K562 (cell line): Measurements from ENCODE around the gene CHRDL2. TPM values are rescaled to one million over a fixed set of nuclear protein-coding genes. Genes with fewer than 3 reads are reported as not detected.

Experiments used
- CEBPG ChIP-seq, 3 experiments: fragments of 200-800 bp in 1 of 3; sonication (Bioruptor generic) in 1 of 3; sonication (generic) in 1 of 3; formaldehyde crosslinking in 1 of 3; IDR thresholded peaks in 2 of 3; conservative IDR thresholded peaks in 1 of 3; 2 replicates each; pipeline versions ENCODE4 v1.6.1 to v1.8.0; 2016 to 2022; ENCODE audit warnings: missing compliant biosample characterization in 2 of 3, missing genetic modification characterization in 2 of 3, mild to moderate bottlenecking in 1 of 3, missing genetic modification reagents in 1 of 3
- CREBBP ChIP-seq: IDR thresholded peaks from one replicate; pipeline ENCODE4 v1.6.1; 2012; ENCODE audit warnings: low read depth, mild to moderate bottlenecking, control low read depth, inconsistent platforms, low read length
- EP300 ChIP-seq: IDR thresholded peaks from 2 replicates; pipeline ENCODE4 v1.6.1; 2012; ENCODE audit warnings: low read length, improper control_type of control experiment
- EZH2 ChIP-seq: IDR thresholded peaks from 2 replicates; pipeline ENCODE4 v1.6.1; 2012; ENCODE audit warnings: low read depth, mild to moderate bottlenecking, inconsistent platforms, low read length, borderline replicate concordance
- FUS ChIP-seq: fragments of 200-400 bp; formaldehyde crosslinking; optimal IDR thresholded peaks from 2 replicates; pipeline ENCODE3; 2017; ENCODE audit warnings: low read depth, low read length
- HMG20B ChIP-seq: fragments of 250-450 bp; sonication (Bioruptor Pico); IDR thresholded peaks from 2 replicates; pipeline ENCODE4 v1.5.0; 2021; ENCODE audit warnings: mild to moderate bottlenecking
- KLF16 ChIP-seq: IDR thresholded peaks from 2 replicates; pipeline ENCODE4 v1.6.1; 2016; ENCODE audit warnings: antibody characterized with exemption
- POU5F1 ChIP-seq: fragments of 150-350 bp; IDR thresholded peaks from 2 replicates; pipeline ENCODE4 v1.6.1; 2014; ENCODE audit warnings: borderline replicate concordance, low read length, low read depth, mild to moderate bottlenecking; ENCODE audit not compliant: partially characterized antibody
- REST ChIP-seq, 2 experiments: fragments of 450-650 bp; formaldehyde crosslinking in 1 of 2; IDR thresholded peaks; 2 replicates each; pipeline versions ENCODE4 v1.4.0 to v1.6.1; 2014 to 2020; ENCODE audit warnings: mild to moderate bottlenecking in 2 of 2, borderline replicate concordance in 1 of 2, low read depth in 1 of 2
- SMC3 ChIP-seq: conservative IDR thresholded peaks from 2 replicates; pipeline ENCODE4 v1.6.1; 2011; ENCODE audit warnings: low read depth, low read length, improper control_type of control experiment; ENCODE audit not compliant: insufficient read depth
- SPI1 ChIP-seq: IDR thresholded peaks from 2 replicates; pipeline ENCODE4 v1.6.1; 2011; ENCODE audit warnings: low read depth, low read length, control low read depth, borderline replicate concordance
- U2AF1 ChIP-seq: fragments of 200-400 bp; formaldehyde crosslinking; optimal IDR thresholded peaks from 2 replicates; pipeline ENCODE3; 2017; ENCODE audit warnings: mild to moderate bottlenecking, low read depth, low read length, moderate library complexity
- polyA plus RNA-seq, 8 experiments: library from polyadenylated mRNA; depleted of rRNA in 4 of 8; stranded (reverse) in 5 of 8; unstranded in 3 of 8; fragments of >200 nt; fragmentation: Nextera tagmentation in 2 of 8; fragmentation: Illumina TruSeq in 1 of 8; extraction: Ambion mirVana in 2 of 8; extraction: Trizol in 1 of 8; gene quantifications; 2 replicates each; pipeline versions ENCODE4 v1.2.1 to v1.2.3, GENCODE V29; 2011 to 2014; ENCODE audit warnings: inconsistent platforms in 1 of 8, missing spikeins in 1 of 8
- total RNA-seq, 7 experiments: library from RNA; depleted of rRNA in 6 of 7; stranded (reverse); fragments of >200 nt in 6 of 7; fragmentation: Illumina TruSeq in 2 of 7; extraction: Trizol in 2 of 7; gene quantifications; 2 replicates each; pipeline versions ENCODE4 v1.2.1 to v1.2.3, GENCODE V29; 2011 to 2021; ENCODE audit warnings: low replicate concordance in 1 of 7
- TF ChIP-seq, protein P1 (sequence below): fragments of 250-450 bp; sonication (Bioruptor Pico); IDR thresholded peaks from 2 replicates; pipeline ENCODE4 v1.4.0; 2020; ENCODE audit warnings: mild to moderate bottlenecking, moderate library complexity

The CHRDL2 gene
- total and polyA plus RNA-seq, 9 of the 15 experiments (the other 6 are each of a cell fraction or from before 2014, with no cell fraction given) = not detected

GRCh38 chr11:74702383-74703007, 28.7 kb downstream of the CHRDL2 start (continued):
- TF ChIP-seq, protein P1, sequence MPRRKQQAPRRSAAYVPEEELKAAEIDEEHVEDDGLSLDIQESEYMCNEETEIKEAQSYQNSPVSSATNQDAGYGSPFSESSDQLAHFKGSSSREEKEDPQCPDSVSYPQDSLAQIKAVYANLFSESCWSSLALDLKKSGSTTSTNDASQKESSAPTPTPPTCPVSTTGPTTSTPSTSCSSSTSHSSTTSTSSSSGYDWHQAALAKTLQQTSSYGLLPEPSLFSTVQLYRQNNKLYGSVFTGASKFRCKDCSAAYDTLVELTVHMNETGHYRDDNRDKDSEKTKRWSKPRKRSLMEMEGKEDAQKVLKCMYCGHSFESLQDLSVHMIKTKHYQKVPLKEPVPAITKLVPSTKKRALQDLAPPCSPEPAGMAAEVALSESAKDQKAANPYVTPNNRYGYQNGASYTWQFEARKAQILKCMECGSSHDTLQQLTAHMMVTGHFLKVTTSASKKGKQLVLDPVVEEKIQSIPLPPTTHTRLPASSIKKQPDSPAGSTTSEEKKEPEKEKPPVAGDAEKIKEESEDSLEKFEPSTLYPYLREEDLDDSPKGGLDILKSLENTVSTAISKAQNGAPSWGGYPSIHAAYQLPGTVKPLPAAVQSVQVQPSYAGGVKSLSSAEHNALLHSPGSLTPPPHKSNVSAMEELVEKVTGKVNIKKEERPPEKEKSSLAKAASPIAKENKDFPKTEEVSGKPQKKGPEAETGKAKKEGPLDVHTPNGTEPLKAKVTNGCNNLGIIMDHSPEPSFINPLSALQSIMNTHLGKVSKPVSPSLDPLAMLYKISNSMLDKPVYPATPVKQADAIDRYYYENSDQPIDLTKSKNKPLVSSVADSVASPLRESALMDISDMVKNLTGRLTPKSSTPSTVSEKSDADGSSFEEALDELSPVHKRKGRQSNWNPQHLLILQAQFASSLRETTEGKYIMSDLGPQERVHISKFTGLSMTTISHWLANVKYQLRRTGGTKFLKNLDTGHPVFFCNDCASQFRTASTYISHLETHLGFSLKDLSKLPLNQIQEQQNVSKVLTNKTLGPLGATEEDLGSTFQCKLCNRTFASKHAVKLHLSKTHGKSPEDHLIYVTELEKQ (CRISPR knock-in tag) = no peak
- TF ChIP-seq FUS = no peak
- no peak for TF ChIP-seq HMG20B (CRISPR knock-in tag)
- TF ChIP-seq EP300 = no peak
- no peak for TF ChIP-seq U2AF1
- TF ChIP-seq CEBPG (CRISPR knock-in tag; IDR thresholded peaks at IDR 0.05) = no peak
- no peak for TF ChIP-seq CEBPG (tag; conservative IDR thresholded peaks at IDR 0.05 in 1 of 2, IDR thresholded peaks at IDR 0.05 in 1 of 2)
- TF ChIP-seq CREBBP = no peak
- TF ChIP-seq KLF16 = peak; percentile 46; the same call in 1 of the 2 replicates
- no peak for TF ChIP-seq POU5F1
- no peak for TF ChIP-seq SPI1
- no peak for TF ChIP-seq EZH2
- TF ChIP-seq REST (IDR thresholded peaks at IDR 0.05; ENCODE audit: borderline replicate concordance) = peak; percentile 66
- no peak for TF ChIP-seq REST (CRISPR knock-in tag; IDR thresholded peaks at IDR 0.05; ENCODE audit: low read depth)
- peak; percentile 81 for TF ChIP-seq SMC3
